Activated CD8-positive, alpha-beta T cell treated with anti-CD3 and anti-CD28 coated beads for 36 hours (primary cell): ENCODE results near the gene TEX36. TPM values are rescaled to one million over a fixed set of nuclear protein-coding genes. Genes with fewer than 3 reads are reported as not detected.

ENCODE experiments used
- ATAC-seq: fragments of 200-7000 bp; cut with Tn5 transposase; one replicate; pipeline ENCODE4 v1.10.0; 2021; ENCODE audit warnings: mild to moderate bottlenecking, moderate library complexity
- CTCF ChIA-PET: fragments of 350-600 bp; sonication (Branson Sonifier 250); formaldehyde crosslinking; loops from one replicate; lab custom pipeline; 2021; ENCODE audit warnings: antibody characterized with exemption; lab: Charles Lee
- POLR2A ChIA-PET: fragments of 350-600 bp; sonication (Branson Sonifier 250); formaldehyde crosslinking; loops from one replicate; lab custom pipeline; 2021; ENCODE audit warnings: antibody characterized with exemption; lab: Charles Lee
- DNase-seq: peaks from one replicate; pipeline ENCODE4 v3.0.0-alpha.2; 2020
- H3K27ac Mint-ChIP-seq: one replicate; pipeline ENCODE4 v1.8.0; 2021; ENCODE audit warnings: mild to moderate bottlenecking, mixed read lengths
- H3K27me3 Mint-ChIP-seq: one replicate; pipeline ENCODE4 v1.8.0; 2021; ENCODE audit warnings: mixed read lengths
- H3K36me3 Mint-ChIP-seq: one replicate; pipeline ENCODE4 v1.8.0; 2021; ENCODE audit warnings: low read depth, mixed read lengths
- H3K4me1 Mint-ChIP-seq: one replicate; pipeline ENCODE4 v1.8.0; 2021; ENCODE audit warnings: low read depth, mixed read lengths
- H3K4me3 Mint-ChIP-seq: one replicate; pipeline ENCODE4 v1.8.0; 2021; ENCODE audit warnings: mild to moderate bottlenecking, moderate library complexity, mixed read lengths
- H3K9me3 Mint-ChIP-seq: one replicate; pipeline ENCODE4 v1.8.0; 2021; ENCODE audit warnings: mixed read lengths
- intact Hi-C: fragments of 100-400 bp; cut with micrococcal nuclease; formaldehyde crosslinking; loops from one replicate; pipeline ENCODE4 v1.10.0; 2022
- total RNA-seq, 2 experiments: library from RNA; stranded (reverse); gene quantifications; one replicate each; pipeline ENCODE4 v1.2.3, GENCODE V29; 2021
- TF ChIP-seq, protein P1 (sequence below): fragments of 200-600 bp; IDR thresholded peaks from one replicate; pipeline ENCODE4 v1.8.0; 2022; ENCODE audit warnings: antibody characterized with exemption, mild to moderate bottlenecking

The TEX36 gene
- total RNA-seq, 2 experiments from 2014 or later, result not detected

- ATAC-seq (no peak), DNase-seq (no peak)
- ChIA-PET POLR2A (no interaction called here), CTCF (no interaction called here)
- Mint-ChIP-seq H3K4me1 (no peaks in the 10 kb centered on the region), H3K36me3 (no peaks in the 10 kb centered on the region), H3K9me3 (no peaks in the 10 kb centered on the region), H3K27me3 (peaks cover 8% of the 10 kb centered on the region), H3K27ac (no peak overlapping the region), H3K4me3 (no peak overlapping the region)
- TF ChIP-seq, protein P1, sequence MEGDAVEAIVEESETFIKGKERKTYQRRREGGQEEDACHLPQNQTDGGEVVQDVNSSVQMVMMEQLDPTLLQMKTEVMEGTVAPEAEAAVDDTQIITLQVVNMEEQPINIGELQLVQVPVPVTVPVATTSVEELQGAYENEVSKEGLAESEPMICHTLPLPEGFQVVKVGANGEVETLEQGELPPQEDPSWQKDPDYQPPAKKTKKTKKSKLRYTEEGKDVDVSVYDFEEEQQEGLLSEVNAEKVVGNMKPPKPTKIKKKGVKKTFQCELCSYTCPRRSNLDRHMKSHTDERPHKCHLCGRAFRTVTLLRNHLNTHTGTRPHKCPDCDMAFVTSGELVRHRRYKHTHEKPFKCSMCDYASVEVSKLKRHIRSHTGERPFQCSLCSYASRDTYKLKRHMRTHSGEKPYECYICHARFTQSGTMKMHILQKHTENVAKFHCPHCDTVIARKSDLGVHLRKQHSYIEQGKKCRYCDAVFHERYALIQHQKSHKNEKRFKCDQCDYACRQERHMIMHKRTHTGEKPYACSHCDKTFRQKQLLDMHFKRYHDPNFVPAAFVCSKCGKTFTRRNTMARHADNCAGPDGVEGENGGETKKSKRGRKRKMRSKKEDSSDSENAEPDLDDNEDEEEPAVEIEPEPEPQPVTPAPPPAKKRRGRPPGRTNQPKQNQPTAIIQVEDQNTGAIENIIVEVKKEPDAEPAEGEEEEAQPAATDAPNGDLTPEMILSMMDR, result no peak
- intact Hi-C loops, result no loop called here
These were observed 54.6 kb downstream of the TEX36 start for GRCh38 chr10:125628104-125629049.

DNA sequence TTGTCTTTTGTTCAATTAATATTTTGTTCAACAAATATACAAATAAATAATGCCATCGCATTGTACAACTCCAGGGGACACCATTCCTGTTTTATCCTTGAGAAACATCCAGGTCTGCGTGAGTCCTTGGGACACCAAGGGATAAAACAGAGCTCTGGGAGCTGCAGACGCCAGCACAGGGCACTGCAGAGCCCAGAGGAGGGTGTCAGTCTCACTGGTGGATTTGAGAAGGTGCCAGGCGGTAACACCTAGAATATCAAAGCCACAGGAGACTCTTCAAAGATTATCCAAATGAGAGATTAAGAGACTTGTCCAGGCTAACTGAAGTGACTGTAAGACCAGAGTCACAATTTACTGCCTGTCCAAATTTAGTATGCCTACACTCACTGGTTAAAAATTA, 55.3 kb downstream of the TEX36 start:
- Mint-ChIP-seq H3K4me3 (no peak overlapping the region), H3K4me1 (no peaks in the 10 kb centered on the region), H3K27me3 (peaks cover 8% of the 10 kb centered on the region), H3K9me3 (no peaks in the 10 kb centered on the region), H3K27ac (no peak overlapping the region), H3K36me3 (no peaks in the 10 kb centered on the region)
- TF ChIP-seq, protein P1, result no peak
- no peak for ATAC-seq
- ChIA-PET POLR2A (no interaction called here), CTCF (no interaction called here)
- intact Hi-C loops, result no loop called here
- DNase-seq, result no peak

- Mint-ChIP-seq H3K4me1 (no peaks in the 10 kb centered on the region), H3K27me3 (peaks cover 12% of the 10 kb centered on the region), H3K9me3 (no peaks in the 10 kb centered on the region), H3K36me3 (no peaks in the 10 kb centered on the region), H3K4me3 (no peak overlapping the region), H3K27ac (no peak overlapping the region)
- ATAC-seq, result no peak
- ChIA-PET CTCF (no interaction called here), POLR2A (no interaction called here)
- intact Hi-C loops, result no loop called here
- no peak for DNase-seq
- TF ChIP-seq, protein P1, result no peak
These were observed 56.3 kb downstream of the TEX36 start for GRCh38 chr10:125626671-125627070.

- no peaks in the 10 kb centered on the region for H3K9me3 Mint-ChIP-seq
- H3K27me3 Mint-ChIP-seq, result peaks cover 12% of the 10 kb centered on the region
These were observed 57.4 kb downstream of the TEX36 start for GRCh38 chr10:125625586-125625985.

GRCh38 chr10:125624800-125625199, 58.2 kb downstream of the TEX36 start:
- intact Hi-C loops, result no loop called here
- H3K27me3 Mint-ChIP-seq, result peaks cover 12% of the 10 kb centered on the region
- CTCF ChIA-PET, result no interaction called here
- no peaks in the 10 kb centered on the region for H3K9me3 Mint-ChIP-seq
- POLR2A ChIA-PET, result no interaction called here
- TF ChIP-seq, protein P1, result no peak
- no peak overlapping the region for H3K27ac Mint-ChIP-seq
- H3K4me3 Mint-ChIP-seq, result no peak overlapping the region
- DNase-seq (no peak), ATAC-seq (no peak)
- no peaks in the 10 kb centered on the region for H3K4me1 Mint-ChIP-seq
- no peaks in the 10 kb centered on the region for H3K36me3 Mint-ChIP-seq

More at GRCh38 chr10:125625586-125625985, 57.4 kb downstream of the TEX36 start:
- H3K4me1 Mint-ChIP-seq, result no peaks in the 10 kb centered on the region
- H3K4me3 Mint-ChIP-seq, result no peak overlapping the region
- TF ChIP-seq, protein P1, result no peak
- no peak for DNase-seq
- intact Hi-C loops, result no loop called here
- ATAC-seq, result no peak
- POLR2A ChIA-PET, result no interaction called here
- CTCF ChIA-PET, result no interaction called here
- H3K27ac Mint-ChIP-seq, result no peak overlapping the region
- no peaks in the 10 kb centered on the region for H3K36me3 Mint-ChIP-seq
